Fibroblast of lung (primary cell): Measurements from ENCODE around the gene PRLR. TPM values are rescaled to one million over a fixed set of nuclear protein-coding genes. Genes with fewer than 3 reads are reported as not detected.

ENCODE experiments used
- DNase-seq, 2 donors: peaks; one replicate each; pipeline versions ENCODE4 v3.0.0 to v3.0.0-alpha.2; 2010; ENCODE audit warnings: low read depth in 2 of 2
- H2AFZ ChIP-seq: 2 replicates; pipeline ENCODE4 v1.5.1; 2012; ENCODE audit warnings: low read length, control low read depth, inconsistent platforms
- H3K27ac ChIP-seq: 2 replicates; pipeline ENCODE4 v1.5.1; 2011; ENCODE audit warnings: low read length, control low read depth; ENCODE audit not compliant: insufficient read depth
- H3K27me3 ChIP-seq: 2 replicates; pipeline ENCODE4 v1.5.1; 2011; ENCODE audit warnings: mild to moderate bottlenecking, low read length; ENCODE audit not compliant: control insufficient read depth, insufficient read depth
- H3K36me3 ChIP-seq: 2 replicates; pipeline ENCODE4 v1.5.1; 2011; ENCODE audit warnings: low read length; ENCODE audit not compliant: control insufficient read depth, insufficient read depth
- H3K4me1 ChIP-seq: 2 replicates; pipeline ENCODE4 v1.5.1; 2011; ENCODE audit warnings: low read length; ENCODE audit not compliant: control insufficient read depth, insufficient read depth; ENCODE audit errors: extremely low read depth
- H3K4me2 ChIP-seq: 2 replicates; pipeline ENCODE4 v1.5.1; 2011; ENCODE audit warnings: low read length, control low read depth; ENCODE audit not compliant: insufficient read depth; ENCODE audit errors: extremely low read depth
- H3K4me3 ChIP-seq, 4 experiments: fragments of 200-600 bp in 1 of 4; sonication (generic) in 1 of 4; replicated peaks in 1 of 4; 2 replicates each; pipeline ENCODE4 v1.5.1; 2011 to 2016; ENCODE audit warnings: low read length in 4 of 4, low read depth in 3 of 4, mild to moderate bottlenecking in 3 of 4, control low read depth in 2 of 4, inconsistent platforms in 1 of 4, mixed read lengths in 1 of 4; ENCODE audit not compliant: insufficient read depth in 1 of 4; ENCODE audit errors: control extremely low read depth in 1 of 4
- H3K79me2 ChIP-seq: 2 replicates; pipeline ENCODE4 v1.5.1; 2012; ENCODE audit warnings: mild to moderate bottlenecking, low read length, inconsistent platforms; ENCODE audit not compliant: control insufficient read depth, insufficient read depth
- H3K9ac ChIP-seq: 2 replicates; pipeline ENCODE4 v1.5.1; 2011; ENCODE audit warnings: mild to moderate bottlenecking, low read length, control low read depth; ENCODE audit not compliant: insufficient read depth
- H3K9me3 ChIP-seq: 2 replicates; pipeline ENCODE4 v1.5.1; 2012; ENCODE audit warnings: low read depth, low read length; ENCODE audit not compliant: control insufficient read depth, insufficient read depth
- H4K20me1 ChIP-seq: 2 replicates; pipeline ENCODE4 v1.5.1; 2011; ENCODE audit warnings: low read length; ENCODE audit not compliant: control insufficient read depth, insufficient read depth; ENCODE audit errors: extremely low read depth
- CTCF ChIP-seq, 2 donors: IDR thresholded peaks in 1 of 2; conservative IDR thresholded peaks in 1 of 2; 1 replicate in 1 of 2; 2 replicates in 1 of 2; pipeline ENCODE4 v1.5.1; 2011 to 2012; ENCODE audit warnings: low read length in 2 of 2, control low read depth in 1 of 2, inconsistent platforms in 1 of 2, low read depth in 1 of 2, mild to moderate bottlenecking in 1 of 2
- EZH2 ChIP-seq: IDR thresholded peaks from 2 replicates; pipeline ENCODE4 v1.5.1; 2012; ENCODE audit warnings: low read length, control low read depth, mild to moderate bottlenecking; ENCODE audit errors: missing control alignments
- polyA plus RNA-seq, 2 donors: library from polyadenylated mRNA; depleted of rRNA in 1 of 2; stranded (reverse) in 1 of 2; unstranded in 1 of 2; fragments of >200 nt; gene quantifications; 2 replicates each; pipeline ENCODE4 v1.2.1, GENCODE V29; 2011 to 2012; ENCODE audit warnings: missing spikeins in 1 of 2
- total RNA-seq: library from RNA; depleted of rRNA; stranded (reverse); fragments of >200 nt; gene quantifications from 2 replicates; pipeline ENCODE4 v1.2.1, GENCODE V29; 2014

The PRLR gene
- total and polyA plus RNA-seq, 2 donors (not counting 1 experiment from before 2014, with no cell fraction given), result 0.33 to 0.41 TPM

DNA sequence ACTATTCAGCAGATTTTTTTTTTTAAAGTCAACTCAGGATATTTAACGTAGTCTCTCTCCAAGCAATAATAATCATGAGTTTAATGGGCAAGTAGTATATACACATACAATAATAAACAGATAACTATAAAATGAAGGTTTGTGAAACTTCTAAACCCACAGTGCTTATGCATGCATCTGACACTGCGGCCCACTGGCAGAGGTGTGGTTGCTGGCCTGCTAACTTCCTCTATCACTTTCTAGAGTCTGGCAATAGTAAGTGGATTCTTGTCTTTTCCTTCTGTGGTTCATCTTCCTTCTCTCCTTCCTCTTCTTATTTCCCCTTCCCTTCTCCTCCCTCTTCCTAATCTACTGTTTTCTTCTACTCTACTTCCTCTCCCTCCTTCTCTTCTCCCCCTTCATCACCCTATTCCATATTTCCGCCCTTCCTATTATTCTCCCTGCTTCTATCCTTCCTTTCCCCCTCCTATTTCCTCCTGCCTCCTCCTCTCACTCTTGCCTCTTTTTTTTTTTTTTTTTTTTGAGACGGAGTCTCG is 164.0 kb downstream of the PRLR start:
- Histone ChIP-seq H3K4me2 (no peak overlapping the region), H3K36me3 (no peaks in the 10 kb centered on the region), H2AFZ (no peak overlapping the region), H3K9me3 (no peaks in the 10 kb centered on the region), H3K4me3 (no peak overlapping the region), H3K27ac (no peak overlapping the region), H4K20me1 (no peaks in the 10 kb centered on the region), H3K27me3 (no peaks in the 10 kb centered on the region), H3K9ac (no peak overlapping the region), H3K4me1 (no peaks in the 10 kb centered on the region), H3K79me2 (no peaks in the 10 kb centered on the region)
- TF ChIP-seq EZH2, result no peak
- TF ChIP-seq CTCF (conservative IDR thresholded peaks at IDR 0.05 in 1 of 2, IDR thresholded peaks at IDR 0.05 in 1 of 2; ENCODE audit: low read depth in 1 of 2, low read length in 2 of 2), result no peak
- no peak for DNase-seq

DNA sequence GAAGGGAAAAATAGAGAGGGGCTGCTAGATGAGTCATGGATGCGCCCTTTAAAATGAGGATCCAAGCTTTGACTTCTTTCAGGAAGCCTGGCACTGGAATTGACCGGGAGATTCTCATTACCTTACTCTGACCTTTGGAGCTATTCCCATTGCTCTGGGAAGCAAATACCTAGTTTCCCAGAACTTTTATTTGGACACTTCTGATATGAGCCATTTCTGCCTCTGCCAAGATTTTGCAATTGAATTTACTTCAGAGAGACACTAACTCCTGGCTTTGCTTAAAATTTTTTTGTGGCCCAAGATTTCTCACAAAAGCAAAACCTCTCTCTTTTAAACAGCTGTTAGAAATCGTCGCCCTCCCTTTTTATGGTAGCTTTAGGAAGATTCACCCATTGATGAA is 166.9 kb downstream of the PRLR start:
- no peak overlapping the region for H2AFZ ChIP-seq
- no peaks in the 10 kb centered on the region for H3K79me2 ChIP-seq
- no peaks in the 10 kb centered on the region for H3K36me3 ChIP-seq
- TF ChIP-seq EZH2, result no peak
- TF ChIP-seq CTCF (conservative IDR thresholded peaks at IDR 0.05 in 1 of 2, IDR thresholded peaks at IDR 0.05 in 1 of 2; ENCODE audit: low read depth in 1 of 2, low read length in 2 of 2), result no peak
- no peak for DNase-seq
- no peaks in the 10 kb centered on the region for H4K20me1 ChIP-seq
- no peaks in the 10 kb centered on the region for H3K27me3 ChIP-seq
- no peak overlapping the region for H3K4me2 ChIP-seq
- H3K4me3 ChIP-seq, result no peak overlapping the region
- H3K27ac ChIP-seq, result no peak overlapping the region
- no peaks in the 10 kb centered on the region for H3K4me1 ChIP-seq
- no peak overlapping the region for H3K9ac ChIP-seq
- no peaks in the 10 kb centered on the region for H3K9me3 ChIP-seq

DNA sequence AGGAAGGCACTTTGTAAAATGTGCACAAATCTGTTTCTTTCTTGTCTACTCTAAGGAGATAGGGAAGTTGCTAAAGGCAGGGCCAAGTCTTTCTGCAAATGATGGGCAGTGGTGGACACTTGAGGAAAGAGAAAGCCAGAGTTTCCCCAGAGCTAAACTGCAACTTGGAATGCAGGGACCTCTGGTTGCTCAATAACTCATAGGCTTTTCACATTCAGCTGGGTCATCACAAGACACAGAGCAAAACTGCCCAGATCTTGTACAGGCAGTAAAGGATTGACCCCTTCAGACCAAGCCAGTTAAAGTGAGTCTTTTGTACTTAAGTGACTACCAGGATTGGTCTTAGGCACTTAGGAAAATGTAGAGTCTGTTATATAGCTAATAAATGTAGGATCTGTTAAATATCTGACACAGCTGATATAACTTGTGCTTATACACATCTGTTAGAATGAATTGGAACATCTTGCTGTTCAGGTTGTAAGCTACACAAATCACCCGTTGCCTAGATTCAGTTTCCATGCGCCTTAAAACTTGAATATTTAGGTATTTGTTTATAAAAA is 169.0 kb downstream of the PRLR start:
- DNase-seq, result peak in 1 of 2 donors; percentile 56
- TF ChIP-seq CTCF (conservative IDR thresholded peaks at IDR 0.05 in 1 of 2, IDR thresholded peaks at IDR 0.05 in 1 of 2; ENCODE audit: low read depth in 1 of 2, low read length in 2 of 2) (no peak), EZH2 (no peak)
- H3K27ac ChIP-seq, result no peak overlapping the region

More for the DNA sequence above, 169.0 kb downstream of the PRLR start:
- H3K36me3 ChIP-seq, result no peaks in the 10 kb centered on the region
- no peaks in the 10 kb centered on the region for H3K79me2 ChIP-seq
- no peaks in the 10 kb centered on the region for H3K27me3 ChIP-seq
- H4K20me1 ChIP-seq, result no peaks in the 10 kb centered on the region
- H3K4me1 ChIP-seq, result no peaks in the 10 kb centered on the region
- no peaks in the 10 kb centered on the region for H3K9me3 ChIP-seq
- H2AFZ ChIP-seq, result no peak overlapping the region
- no peak overlapping the region for H3K4me3 ChIP-seq
- no peak overlapping the region for H3K9ac ChIP-seq
- no peak overlapping the region for H3K4me2 ChIP-seq
